DMS114 treated with DMSO at 0.1 percent for 48 hours (cell line): ENCODE measurements around the gene PDCD6IP.
A peak's percentile ranks its signal among the peaks of the same experiment; 100 is the strongest.
"Not testable (repeated sequence)": the region's sequence is repeated elsewhere in the genome, so short reads cannot be mapped to it uniquely, and the experiment has no call there.

Experiments used
- DNase-seq: peaks from one replicate; lab custom pipeline; 2025; ENCODE audit not compliant: unreplicated experiment; lab: John Stamatoyannopoulos, UW

Gene PDCD6IP

DNA sequence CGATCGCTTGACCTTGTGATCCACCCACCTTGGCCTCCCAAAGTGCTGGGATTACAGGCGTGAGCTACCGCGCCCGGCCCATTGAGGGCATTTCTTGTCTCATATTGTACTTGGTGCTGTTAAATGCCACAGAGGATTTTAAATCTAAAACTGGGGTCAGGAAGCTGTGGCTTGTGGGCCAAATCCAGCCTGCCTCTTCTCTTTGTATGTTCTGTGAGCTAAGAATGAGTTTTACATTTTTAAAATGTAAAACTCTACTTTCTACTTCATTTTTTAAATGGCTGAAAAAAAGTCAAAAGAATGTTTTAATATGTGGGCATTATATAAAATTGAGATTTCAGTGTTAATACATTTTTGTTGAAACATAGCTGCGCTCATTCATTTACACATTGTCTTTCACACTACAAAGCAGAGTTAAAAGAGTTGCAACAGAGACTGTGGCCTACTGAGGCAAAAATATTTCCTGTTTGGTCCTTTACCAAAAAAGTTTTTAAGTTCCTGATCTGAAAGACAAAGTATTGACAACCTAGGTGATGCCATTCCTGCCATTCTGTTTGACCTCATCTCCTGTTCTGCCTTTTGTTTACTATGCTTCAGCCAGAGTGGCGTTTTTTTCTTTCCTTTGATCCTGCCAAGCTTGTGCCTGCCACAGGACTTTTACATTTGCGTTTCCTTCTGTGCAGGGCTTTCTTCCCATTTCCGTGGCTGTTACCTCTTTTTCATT, 50.4 kb downstream of the PDCD6IP start:
- DNase-seq, result no peak

DNA sequence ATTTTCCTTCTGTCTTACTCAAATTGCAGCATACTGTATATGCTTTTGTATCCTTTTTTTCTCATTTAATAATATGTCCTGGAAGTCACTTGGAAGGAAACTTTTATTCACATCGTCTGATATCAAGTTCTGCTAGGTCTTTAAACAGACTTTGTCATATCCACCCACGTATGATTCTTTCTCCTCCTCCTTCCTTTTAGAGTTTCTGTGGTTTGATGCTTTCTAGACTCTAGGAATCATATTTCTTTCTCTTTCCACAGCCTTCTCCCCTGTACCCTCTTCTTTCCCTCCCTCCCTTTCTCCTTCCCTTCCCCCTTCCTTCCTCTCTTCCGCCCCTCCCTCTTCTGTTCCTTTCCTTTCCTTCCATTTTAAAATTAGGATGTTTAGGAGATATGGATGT, 52.2 kb downstream of the PDCD6IP start:
- not testable (repeated sequence) for DNase-seq

DNA sequence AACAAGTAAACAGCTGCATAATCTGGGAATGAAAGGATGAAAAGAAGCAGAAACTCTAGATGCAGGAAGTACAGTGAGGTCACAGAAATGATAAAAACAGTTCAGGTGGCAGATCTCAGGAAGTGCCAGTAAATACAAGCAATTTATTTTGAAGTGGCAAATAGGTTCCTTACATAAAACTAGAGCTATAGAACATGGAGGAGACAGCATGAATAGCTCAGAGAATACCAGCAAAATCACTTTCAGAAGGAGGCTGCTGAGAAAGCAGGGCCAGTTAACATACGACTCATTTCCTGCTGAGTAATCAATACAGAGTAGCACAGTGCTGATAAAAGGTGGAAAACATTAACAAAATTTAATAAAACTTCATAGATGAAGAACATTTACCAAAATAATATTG, 57.0 kb downstream of the PDCD6IP start:
- not testable (repeated sequence) for DNase-seq

DNA sequence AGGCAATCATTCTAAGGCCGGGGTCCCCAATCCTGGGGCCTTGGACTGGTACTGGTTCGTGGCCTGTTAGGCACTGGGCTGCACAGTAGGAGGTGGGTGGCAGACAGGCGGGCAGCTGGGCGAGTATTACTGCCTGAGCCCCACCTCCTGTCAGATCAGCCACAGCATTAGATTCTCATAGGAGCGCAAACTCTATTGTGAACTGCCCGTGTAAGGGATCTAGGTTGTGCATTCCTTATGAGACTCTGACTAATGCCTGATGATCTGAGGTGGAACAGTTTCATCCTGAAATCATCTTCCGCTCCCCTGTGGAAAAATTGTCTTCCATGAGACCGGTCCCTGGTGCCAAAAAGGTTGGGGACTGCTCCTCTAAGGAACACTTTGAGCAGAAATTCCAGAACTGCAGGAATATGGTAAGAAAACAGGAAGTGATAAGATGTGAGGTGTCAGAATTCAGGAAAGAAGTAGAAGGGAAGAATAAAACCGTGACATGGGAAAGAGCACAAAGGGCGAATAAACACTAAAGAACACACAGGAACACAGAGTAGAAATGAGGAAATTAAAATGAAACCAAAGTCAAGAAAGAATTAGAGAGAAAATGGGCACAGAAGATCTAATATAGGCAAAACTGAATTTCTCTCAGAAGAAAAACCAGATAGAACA, 57.6 kb downstream of the PDCD6IP start:
- DNase-seq, result no peak

DNA sequence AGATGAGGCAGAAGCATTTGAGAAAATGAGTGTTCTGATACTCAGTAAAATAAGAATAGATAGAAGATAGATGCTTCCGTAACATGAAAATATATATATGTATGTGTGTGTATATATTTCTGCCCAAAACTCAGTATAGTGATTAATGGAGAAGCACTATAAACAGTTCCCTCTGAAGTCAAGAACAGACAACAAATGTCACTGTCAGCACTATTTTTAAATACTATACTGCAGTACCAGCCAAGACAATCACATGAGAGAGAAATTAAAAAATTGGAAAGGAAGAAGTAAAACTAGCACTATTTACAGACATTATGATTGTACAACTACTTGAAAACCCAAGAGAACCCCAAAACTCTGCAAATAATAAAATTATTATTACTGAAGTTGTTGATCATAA, 59.3 kb downstream of the PDCD6IP start:
- not testable (repeated sequence) for DNase-seq

DNA sequence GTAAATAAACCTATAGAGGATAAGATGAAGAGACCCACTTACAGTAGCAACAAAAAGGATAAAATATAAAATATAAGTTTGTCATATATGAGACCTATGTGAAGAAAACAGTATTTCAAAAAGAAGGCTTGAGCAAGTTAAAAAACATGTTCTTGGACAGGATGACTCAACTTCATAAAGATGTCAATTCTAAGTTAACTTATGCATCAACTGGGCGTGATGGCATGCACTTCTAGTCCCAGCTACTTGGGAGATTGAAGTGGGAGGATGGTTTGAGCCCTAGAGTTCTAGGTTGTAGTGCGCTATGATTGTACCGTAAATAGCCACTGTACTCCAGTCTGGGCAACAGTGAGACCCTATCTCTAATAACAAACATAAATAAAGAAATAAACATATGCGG, 59.7 kb downstream of the PDCD6IP start:
- DNase-seq, result no peak

DNA sequence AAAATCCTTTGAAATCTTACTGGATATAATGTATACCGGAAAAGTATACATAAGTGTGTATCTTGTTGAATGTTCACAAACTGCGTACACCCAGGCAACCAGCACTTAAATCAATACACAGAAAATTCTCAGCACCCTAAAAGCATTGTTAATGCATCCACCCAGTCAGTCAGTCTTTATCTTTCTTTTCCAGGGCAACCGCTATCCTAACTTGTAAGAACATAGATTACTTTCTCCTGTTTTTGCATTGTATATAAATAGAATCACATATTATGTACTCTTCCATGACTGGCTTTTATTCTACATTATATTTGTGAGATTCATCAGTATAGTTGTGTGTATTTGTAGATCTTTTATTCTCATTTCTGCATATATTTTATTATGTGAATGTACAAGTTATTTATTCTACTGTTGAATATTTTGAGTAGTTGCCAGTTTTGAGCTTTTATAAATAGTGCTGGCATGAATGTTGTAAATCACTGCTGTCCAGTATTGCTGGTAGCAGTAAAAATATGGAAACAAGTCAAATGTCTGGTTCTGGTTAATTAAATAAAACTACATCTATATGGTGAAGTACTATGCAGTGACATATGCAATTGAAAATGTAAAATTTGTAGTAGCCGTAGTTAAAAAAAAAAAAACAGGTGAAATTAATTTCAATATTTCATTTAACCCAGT, 62.1 kb downstream of the PDCD6IP start:
- no peak for DNase-seq

DNA sequence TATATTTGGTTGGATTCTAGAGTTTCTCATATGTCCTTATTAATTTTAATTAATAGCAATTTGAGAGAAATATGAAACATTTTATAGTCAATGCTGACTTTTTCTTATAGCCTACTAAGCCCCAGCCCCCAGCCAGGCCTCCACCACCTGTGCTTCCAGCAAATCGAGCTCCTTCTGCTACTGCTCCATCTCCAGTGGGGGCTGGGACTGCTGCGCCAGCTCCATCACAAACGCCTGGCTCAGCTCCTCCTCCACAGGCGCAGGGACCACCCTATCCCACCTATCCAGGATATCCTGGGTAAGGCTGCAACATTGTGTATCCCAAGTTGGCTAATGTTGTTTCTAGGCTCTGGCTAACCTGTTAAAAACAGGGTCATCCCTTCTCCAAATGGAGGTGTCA, 66.7 kb downstream of the PDCD6IP start:
- no peak for DNase-seq

DNA sequence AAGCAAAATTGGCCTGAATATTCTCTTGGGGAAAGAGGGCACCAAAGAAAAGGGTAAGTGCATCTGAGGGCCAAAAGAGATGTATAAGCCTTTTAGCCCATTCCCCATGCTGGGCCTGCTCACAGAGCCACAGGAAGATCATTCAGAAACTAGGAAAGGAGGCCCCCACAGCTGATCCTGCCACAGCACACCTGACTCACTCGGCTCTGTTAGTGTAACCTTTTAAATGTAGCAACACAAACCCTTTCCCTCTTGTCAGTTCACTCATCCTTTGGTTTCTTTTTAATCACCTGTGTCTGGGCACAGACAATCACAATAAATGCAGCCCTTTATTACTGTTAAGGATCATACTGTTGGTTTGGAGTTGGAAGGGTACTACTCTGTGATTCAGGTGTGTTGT, 69.9 kb downstream of the PDCD6IP start:
- no peak for DNase-seq

DNA sequence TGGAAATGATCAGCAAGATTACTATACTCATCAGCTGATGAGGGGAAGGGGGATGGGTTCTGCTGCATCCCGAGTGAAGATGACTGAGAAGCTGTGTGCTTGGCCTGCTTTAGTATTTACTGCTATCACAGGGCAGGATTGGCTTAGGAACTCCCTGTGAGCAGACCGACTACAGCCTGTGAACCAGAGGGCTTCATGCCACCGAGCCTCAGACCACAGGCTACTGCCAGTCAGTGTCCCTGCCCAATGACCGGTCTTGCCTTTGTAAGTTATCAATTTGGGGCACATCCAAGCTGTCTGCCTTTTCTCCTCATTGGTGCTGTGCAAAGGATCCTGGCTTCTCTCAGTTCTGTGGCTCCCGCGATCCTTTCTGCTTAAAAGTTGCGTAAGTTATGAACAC, 71.5 kb downstream of the PDCD6IP start:
- no peak for DNase-seq

DNA sequence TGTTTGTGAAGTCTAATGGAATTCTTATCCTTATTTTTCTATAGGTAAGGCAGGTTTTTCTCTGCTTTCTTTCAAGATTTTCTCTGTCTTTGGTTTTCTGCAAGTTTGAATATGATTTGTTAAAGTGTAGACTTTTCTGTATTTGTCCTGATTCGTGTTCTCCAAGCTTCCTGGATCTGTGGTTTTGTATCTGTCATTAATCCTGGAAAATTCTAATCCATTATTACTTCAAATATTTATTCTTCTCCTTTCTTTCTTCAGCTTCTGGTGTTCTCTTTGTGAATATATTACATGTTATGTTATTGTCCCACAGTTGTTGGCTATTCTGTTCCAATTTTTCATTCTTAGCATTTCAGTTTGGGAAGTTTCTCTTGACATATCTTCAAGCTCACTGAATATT, 76.4 kb downstream of the PDCD6IP start:
- DNase-seq, result no peak

DNA sequence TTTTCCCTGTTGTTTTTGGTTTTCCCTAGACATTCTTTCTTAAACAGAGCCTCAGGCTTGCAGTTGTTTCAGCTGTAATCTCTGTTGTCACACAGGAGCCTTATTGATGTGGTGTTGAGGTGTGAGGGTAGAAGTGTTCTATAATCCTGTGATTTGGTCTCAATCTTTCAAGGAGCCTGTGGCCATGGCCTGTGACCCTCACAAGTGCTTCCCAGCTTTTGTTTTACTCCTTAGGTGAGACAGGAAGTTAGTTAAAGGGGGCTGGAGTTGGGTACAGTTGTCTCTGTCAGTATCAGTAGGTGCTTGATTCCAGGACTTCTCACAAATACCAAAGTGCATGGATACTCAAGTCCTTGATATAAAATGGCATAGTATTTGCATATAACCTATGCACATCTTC, 77.2 kb downstream of the PDCD6IP start:
- DNase-seq, result no peak

DNA sequence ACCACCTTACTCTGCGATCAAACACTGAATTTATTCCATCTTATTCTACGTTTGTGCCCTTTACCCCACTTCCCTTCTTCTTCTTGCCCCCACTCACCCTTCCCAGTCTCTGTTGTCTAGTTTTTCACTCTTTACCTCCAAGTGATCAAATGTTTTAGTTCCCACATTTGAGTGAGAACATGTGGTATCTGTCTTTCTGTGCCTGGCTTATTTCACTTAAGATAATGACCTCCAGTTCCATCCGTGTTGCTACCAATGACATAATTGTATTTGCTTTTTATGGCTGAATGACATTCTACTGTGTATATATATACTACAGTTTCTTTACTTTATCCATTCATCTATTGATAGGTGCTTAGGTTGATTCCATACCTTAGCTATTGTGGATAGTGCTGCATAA, 78.8 kb downstream of the PDCD6IP start:
- DNase-seq, result no peak

DNA sequence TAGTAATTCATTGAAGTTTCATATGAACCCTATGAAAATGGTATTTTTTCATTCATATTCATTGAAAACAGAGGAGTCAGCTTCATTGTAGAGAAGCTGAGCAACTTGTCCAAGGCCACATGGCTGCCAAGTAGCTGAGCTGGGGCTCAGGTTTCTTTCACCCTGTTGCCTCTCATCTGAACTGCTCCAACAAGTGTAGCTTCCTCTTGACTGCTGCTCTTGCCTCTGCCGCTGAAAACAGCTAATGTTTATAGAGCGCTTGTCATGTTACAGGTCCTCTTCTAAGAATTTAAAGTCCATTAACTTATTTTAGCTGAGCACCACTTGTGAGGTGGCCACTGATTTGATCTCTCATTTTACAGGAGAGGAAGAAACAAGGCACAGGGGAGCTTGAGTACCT, 81.1 kb downstream of the PDCD6IP start:
- DNase-seq, result no peak

DNA sequence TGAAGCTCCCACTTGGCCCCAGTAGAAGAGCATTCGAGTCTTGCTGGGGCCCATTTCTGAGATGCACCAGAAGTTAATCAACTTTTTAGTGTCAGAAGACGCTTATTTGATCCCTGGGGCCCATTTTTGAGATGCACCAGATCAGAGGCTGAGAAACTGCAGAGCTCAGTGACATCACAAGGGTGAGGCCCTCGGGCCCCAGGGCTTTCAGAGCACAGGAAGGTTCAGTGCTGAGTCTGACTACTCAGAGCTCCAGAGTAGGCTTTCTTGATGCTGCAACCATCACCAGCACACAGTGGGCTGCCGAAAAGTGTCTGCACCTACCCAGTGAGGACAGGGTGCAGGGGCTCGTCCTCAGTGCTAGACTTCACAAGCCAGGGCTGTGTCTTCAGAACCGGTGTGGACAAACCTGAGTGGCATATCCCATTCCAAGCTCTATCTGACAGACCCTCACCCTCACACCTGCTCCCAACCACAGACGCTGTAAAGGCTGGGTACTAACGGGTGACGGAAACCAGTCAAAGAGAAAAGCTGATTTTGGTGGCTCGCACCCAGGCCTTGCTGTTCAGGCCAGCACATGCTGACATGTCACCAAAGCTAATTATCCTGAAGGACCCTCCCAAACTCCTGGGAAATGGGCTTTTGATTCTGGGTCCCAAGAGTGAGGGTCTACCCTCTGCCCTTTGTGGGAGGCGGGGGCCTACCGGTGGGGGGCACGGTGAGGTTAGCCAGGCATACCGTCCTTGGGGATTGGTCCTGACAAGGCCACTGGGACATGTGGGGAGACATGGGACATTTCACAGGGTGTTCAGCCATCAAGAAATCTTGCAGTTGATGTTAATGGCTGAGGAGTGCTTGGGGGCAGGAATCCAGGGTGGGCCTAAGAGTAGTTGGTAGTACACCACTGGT, 83.0 kb downstream of the PDCD6IP start:
- no peak for DNase-seq

DNA sequence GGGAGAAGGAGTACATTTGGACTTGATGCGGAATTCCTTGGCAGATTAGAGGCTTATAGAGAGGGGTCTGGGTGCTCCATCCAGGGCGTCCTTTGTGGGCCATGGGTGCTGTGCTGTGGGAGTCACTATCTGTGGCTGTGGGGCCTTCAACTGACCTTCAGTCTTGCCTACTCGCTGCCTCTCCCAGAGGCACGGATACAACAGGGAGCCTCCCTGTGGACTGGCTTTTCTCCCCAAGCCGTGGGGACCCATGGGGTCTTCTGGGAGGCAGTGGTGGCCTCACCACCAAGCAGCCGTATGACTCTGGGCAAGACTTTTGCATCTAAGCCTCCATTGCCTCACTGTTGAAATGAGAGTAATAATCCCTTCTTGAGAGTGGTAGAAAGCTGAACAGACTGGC, 83.9 kb downstream of the PDCD6IP start:
- no peak for DNase-seq

DNA sequence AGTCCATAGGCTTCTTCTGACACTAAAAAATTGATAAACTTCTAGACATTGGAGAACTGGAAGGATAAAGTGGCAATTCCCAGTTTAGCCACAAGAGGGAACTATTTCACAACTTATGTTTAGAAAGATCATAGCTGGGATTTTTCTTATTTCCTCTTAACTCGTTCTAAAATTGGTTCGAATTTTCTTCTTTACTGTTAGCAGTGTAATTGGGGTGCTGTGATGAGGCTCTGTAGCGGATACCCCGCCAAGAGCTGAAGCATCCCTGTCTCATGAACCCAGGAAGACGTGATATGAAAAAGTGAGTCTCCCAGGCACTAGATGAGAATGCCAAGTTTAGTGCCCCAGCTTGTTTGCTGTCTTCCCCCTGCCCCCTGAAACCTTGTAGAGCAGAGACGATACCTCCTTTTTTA, 85.1 kb downstream of the PDCD6IP start:
- peak; percentile 36 for DNase-seq

DNA sequence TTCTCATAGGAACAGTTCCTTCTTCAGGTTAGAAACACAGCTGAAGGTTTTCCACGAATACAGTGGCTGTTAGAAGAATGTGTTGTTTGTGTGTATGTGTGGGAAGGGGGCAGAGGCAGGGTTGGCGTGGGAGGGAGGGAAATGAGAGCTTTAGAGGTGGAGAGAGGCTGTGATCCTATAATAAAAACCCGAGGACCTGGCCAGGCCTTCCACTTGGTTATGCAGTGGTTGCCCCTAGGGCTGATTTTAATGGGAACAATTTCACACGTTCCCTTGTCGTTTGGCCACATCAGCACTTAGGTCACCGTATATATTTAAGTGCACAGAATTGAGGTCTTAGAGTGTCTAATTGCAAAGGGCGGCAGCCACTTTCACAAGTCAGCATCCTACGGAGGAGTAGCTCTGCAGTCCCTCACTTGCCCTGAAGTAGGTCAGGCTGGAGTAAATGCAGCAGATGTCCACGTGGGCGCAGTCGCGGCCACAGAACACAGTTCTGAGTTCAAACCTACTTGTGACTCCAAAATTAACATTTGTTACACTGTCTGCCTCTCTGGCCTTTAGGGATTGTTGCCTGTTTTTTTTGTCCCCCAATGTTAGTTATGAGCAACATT, 85.6 kb downstream of the PDCD6IP start:
- DNase-seq, result no peak

DNA sequence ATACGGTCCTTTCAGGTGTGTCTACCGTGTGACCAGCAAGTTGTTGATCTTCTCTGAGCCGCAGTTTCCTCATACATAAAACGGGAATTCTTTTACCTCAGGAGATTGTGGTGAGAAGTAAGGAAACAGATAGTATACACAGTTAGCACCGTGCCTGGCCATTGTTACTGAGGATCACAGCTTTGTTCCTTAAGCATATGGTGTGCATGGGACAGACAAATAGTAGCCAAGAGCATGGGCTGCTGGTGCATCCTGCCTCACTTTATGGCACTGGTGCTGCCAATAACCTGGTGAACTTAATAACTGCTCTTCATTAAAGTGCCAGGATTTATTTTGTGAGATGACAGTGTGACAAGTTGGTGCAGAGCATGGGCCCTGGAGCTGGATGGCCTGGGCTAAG, 86.3 kb downstream of the PDCD6IP start:
- no peak for DNase-seq

DNA sequence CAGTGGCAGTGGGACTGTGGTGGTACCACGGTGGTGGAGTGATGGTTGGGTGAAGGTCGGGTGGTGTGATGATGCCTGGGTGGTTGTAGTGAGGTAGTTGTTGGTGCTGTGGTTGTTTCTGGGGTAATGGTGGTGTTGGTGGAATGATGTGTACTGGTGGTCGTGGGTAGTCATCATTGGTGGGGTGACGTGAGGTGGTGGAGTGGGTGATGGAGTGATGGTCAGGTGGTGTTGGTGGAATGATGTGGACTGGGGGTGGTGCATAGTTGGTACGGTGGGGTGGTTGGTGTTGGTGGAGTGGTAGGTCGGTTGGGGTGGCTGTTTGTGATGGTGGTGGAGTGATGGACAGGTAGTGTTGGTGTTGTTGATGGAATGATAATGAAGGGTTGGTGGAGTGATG, 87.1 kb downstream of the PDCD6IP start:
- no peak for DNase-seq

DNA sequence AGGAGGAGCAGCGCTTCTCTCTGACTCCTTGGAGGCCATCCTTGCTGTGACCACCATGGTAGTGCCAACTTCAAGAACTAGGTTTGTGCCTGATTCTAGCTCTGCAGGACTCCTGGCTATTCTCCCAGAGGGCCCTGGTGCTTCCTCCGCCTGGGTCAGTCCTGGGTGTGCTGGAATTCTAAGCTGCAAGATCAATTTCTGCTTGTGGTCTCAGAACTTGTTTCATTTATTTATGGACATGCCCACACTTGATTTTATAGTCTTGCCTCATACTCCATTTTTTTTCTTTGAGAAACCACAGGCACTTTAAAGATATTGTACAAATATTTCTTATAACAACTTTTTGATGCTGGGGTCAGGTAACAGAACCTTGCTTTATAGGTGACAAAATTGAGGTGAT, 87.6 kb downstream of the PDCD6IP start:
- no peak for DNase-seq
